SJCRH30 (cell line): Measurements from ENCODE around the gene NLRP6. TPM values are rescaled to one million over a fixed set of nuclear protein-coding genes. Genes with fewer than 3 reads are reported as not detected.
"Not testable (repeated sequence)": the region's sequence is repeated elsewhere in the genome, so short reads cannot be mapped to it uniquely, and the experiment has no call there.

Experiments used
- DNase-seq, 2 experiments: peaks; one replicate each; pipeline ENCODE4 v3.0.0-alpha.2; 2015 to 2020
- H3K27ac ChIP-seq: fragments of 250-450 bp; sonication (Bioruptor Pico); 2 replicates; pipeline ENCODE4 v1.5.1; 2020; ENCODE audit warnings: mild to moderate bottlenecking, moderate library complexity
- H3K27me3 ChIP-seq: fragments of 250-450 bp; sonication (Bioruptor Pico); 2 replicates; pipeline ENCODE4 v1.5.1; 2020; ENCODE audit warnings: mild to moderate bottlenecking, moderate library complexity
- H3K36me3 ChIP-seq: fragments of 250-450 bp; sonication (Bioruptor Pico); 2 replicates; pipeline ENCODE4 v1.5.1; 2020; ENCODE audit warnings: mild to moderate bottlenecking, moderate library complexity
- H3K4me1 ChIP-seq: fragments of 250-450 bp; sonication (Bioruptor Pico); 2 replicates; pipeline ENCODE4 v1.5.1; 2020; ENCODE audit warnings: mild to moderate bottlenecking, moderate library complexity
- H3K4me3 ChIP-seq: fragments of 250-450 bp; sonication (Bioruptor Pico); 2 replicates; pipeline ENCODE4 v1.5.1; 2020; ENCODE audit warnings: mild to moderate bottlenecking, moderate library complexity
- H3K9me3 ChIP-seq: fragments of 250-450 bp; sonication (Bioruptor Pico); replicated peaks from 2 replicates; pipeline ENCODE4 v1.5.1; 2020; ENCODE audit warnings: mild to moderate bottlenecking, moderate library complexity
- total RNA-seq: library from RNA; depleted of rRNA; stranded (reverse); fragments of >200 nt; shearing (Covaris generic); gene quantifications from 2 replicates; pipeline ENCODE4 v1.2.3, GENCODE V29; 2014

NLRP6 gene
- total RNA-seq, 1 experiment from 2014 or later: not detected

DNA sequence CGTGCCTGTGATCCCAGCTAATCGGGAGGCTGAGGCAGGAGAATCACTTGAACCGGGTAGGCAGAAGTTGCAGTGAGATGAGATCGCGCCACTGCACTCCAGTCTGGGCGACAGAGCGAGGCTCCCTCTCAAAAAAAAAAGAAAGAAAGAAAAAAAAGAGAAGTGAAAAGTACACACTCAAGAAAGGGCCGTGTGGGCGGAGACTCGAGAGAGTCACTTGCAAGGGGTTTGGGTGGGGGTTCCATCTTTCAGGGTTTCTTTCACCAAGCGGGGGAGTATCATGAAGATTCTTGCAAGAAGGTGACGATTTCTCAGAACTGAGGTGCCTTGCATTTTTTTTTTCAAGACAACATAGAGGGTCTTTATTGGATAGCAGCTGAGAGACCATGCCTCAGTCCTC is 25.2 kb downstream of the NLRP6 start:
- Histone ChIP-seq H3K4me1 (peaks cover 15% of the 10 kb centered on the region), H3K4me3 (no peak overlapping the region), H3K27ac (no peak overlapping the region), H3K27me3 (no peaks in the 10 kb centered on the region), H3K36me3 (no peaks in the 10 kb centered on the region), H3K9me3 (no peaks in the 10 kb centered on the region)
- no peak for DNase-seq

- no peak overlapping the region for H3K27ac ChIP-seq
- no peaks in the 10 kb centered on the region for H3K27me3 ChIP-seq
- no peak for DNase-seq
- H3K36me3 ChIP-seq: no peaks in the 10 kb centered on the region
- H3K9me3 ChIP-seq: no peaks in the 10 kb centered on the region
- H3K4me3 ChIP-seq: no peak overlapping the region
- peaks cover 15% of the 10 kb centered on the region for H3K4me1 ChIP-seq
Observed at GRCh38 chr11:304061-304506, 25.9 kb downstream of the NLRP6 start.

DNA sequence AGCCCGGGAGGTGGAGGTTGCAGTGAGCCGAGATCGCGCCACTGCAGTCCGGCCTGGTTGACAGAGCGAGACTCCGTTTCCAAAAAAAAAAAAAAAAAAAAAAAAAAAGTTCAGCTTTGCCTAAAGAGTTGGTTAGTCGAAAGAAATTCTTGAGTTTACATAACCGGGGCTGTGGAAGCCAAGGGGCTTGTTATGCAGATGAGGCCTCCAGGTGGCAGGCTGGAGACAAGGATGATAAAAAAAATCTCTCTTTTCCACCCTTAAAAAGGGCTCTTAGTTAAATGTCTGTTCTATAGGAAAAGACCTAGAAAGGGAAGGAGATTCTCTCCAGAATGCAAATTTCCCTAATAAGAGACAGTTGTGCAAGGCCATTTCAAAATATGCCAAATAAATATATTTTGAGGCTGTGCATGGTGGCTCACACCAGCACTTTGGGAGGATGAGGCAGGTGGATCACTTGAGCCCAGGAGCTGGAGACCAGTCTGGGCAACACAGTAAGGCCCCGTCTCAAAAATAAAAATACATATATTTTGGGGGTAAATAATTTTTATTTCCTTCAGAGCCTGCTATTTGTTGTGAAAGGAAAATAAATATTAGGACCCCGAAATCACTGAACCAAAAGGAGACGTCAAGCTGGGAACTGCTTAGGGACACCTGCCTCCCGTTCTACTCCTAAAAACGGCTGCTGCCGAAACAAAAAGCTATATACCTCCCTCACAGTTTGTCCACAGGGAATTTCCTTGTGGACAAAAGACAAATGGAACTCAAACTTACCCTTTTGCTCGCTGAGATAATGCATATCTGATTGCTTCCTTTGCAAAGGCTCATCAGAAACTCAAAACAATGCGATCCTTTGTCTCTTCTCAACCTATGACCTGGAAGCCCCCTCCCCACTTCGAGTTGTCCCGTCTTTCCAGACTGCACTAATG is 27.0 kb downstream of the NLRP6 start:
- peaks cover 13% of the 10 kb centered on the region for H3K4me1 ChIP-seq

GRCh38 chr11:305844-306211 is 27.6 kb downstream of the NLRP6 start:
- no peaks in the 10 kb centered on the region for H3K9me3 ChIP-seq
- DNase-seq: no peak
- no peak overlapping the region for H3K27ac ChIP-seq
- H3K4me1 ChIP-seq: peaks cover 10% of the 10 kb centered on the region
- no peaks in the 10 kb centered on the region for H3K27me3 ChIP-seq
- H3K4me3 ChIP-seq: no peak overlapping the region
- H3K36me3 ChIP-seq: no peaks in the 10 kb centered on the region

More for the DNA sequence above, 27.0 kb downstream of the NLRP6 start:
- H3K4me3 ChIP-seq: no peak overlapping the region
- no peaks in the 10 kb centered on the region for H3K9me3 ChIP-seq
- H3K27ac ChIP-seq: no peak overlapping the region
- peak in 1 of 2 experiments; percentile 63 for DNase-seq
- H3K27me3 ChIP-seq: no peaks in the 10 kb centered on the region
- H3K36me3 ChIP-seq: no peaks in the 10 kb centered on the region

DNA sequence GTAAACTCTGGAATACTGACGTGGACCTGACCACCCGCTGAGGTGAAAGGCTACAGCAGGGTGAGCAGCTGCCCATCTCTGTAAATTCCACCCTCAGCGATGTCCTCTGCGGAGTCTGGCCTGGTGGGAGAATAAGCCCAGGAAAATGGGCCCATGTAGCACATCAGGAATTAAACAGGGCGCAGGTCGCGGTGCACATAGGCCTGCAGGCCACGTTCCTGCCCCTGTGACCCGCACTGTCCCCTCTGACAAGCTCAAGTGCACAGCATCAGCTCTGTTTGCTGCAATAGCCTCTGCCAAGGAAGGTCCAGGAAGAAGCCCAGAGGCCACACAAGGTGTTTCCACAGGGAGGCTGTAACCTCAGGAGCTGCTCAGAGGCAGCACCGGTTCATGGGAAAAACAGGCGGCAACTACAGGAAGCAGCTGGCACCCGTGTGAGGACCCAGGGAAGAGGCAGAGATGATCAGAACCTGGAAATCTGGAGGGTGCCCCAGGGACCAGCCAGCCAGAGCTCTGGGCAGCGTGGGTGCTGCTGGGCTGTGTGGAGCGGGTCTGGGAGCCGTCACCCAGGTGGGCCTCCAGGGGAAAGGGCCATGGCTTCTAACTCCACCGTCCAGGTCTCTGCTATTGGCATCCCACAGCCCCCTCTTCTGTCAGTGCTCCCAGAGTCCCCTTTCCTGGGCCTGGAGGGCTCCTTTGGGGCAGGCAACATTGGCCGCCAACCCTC is 28.6 kb downstream of the NLRP6 start:
- no peak for DNase-seq
- H3K27ac ChIP-seq: no peak overlapping the region

GRCh38 chr11:307766-308708 is 29.8 kb downstream of the NLRP6 start, which contains the start of gene IFITM2:
TSS of gene IFITM2 (plus strand) at chr11:307816. CDS start at chr11:308193, 377 bp downstream.
- not testable (repeated sequence) for H3K9me3 ChIP-seq, H3K27me3 ChIP-seq, H3K36me3 ChIP-seq
- peak within 1 kb of the TSS; percentile 59 for H3K4me3 ChIP-seq
- peak within 1 kb of the TSS; percentile 63; the same call in 1 of the 2 replicates for H3K27ac ChIP-seq
- H3K4me1 ChIP-seq: peaks cover 10% of the 10 kb centered on the region
- peak; percentile 72 to 86 for DNase-seq

More for the DNA sequence above, 28.6 kb downstream of the NLRP6 start:
- Histone ChIP-seq H3K4me3 (no peak overlapping the region), H3K36me3 (no peaks in the 10 kb centered on the region), H3K9me3 (no peaks in the 10 kb centered on the region), H3K27me3 (no peaks in the 10 kb centered on the region), H3K4me1 (peaks cover 10% of the 10 kb centered on the region)

GRCh38 chr11:308740-309665 is 30.8 kb downstream of the NLRP6 start:
- not testable (repeated sequence) for H3K27me3 ChIP-seq, H3K9me3 ChIP-seq, H3K27ac ChIP-seq, DNase-seq, H3K36me3 ChIP-seq
- peak overlapping the region; percentile 59 for H3K4me3 ChIP-seq
- H3K4me1 ChIP-seq: peaks cover 15% of the 10 kb centered on the region

DNA sequence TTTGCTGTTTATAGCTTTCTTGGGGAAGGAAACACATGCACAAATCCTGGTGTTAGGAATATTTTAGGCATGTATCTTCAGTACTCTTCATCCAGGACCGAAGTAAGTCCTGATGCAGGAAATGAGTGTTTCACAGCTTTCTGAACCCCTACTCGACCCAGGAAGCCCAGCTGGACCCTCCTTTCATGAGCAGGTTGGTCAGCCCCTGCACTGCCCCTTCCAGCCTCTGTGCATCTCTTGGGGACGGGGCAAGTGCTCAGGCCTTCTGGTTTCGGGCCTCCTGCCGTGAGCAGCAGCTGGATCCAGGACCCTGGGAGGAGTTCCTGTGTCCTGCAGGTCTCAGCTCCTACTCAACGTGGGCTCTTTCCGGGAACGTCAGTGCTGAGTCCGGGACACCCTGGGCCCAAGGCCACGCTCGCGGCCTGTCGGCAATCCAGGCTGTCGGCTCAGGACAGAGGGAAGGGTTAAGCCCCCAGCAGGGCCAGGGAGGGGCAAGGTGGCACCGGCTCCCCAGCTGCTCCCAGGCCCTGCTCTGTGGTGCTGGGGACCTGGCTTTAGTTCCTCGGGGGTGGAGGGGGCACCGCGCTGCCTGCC is 31.9 kb downstream of the NLRP6 start:
- not testable (repeated sequence) for H3K36me3 ChIP-seq, H3K9me3 ChIP-seq, H3K27me3 ChIP-seq, DNase-seq, H3K27ac ChIP-seq, H3K4me3 ChIP-seq
- peaks cover 15% of the 10 kb centered on the region for H3K4me1 ChIP-seq

- peaks cover 15% of the 10 kb centered on the region for H3K4me1 ChIP-seq
- H3K27me3 ChIP-seq, H3K36me3 ChIP-seq, H3K27ac ChIP-seq, DNase-seq, H3K4me3 ChIP-seq, H3K9me3 ChIP-seq: not testable (repeated sequence)
Observed at GRCh38 chr11:311013-311748, 33.0 kb downstream of the NLRP6 start.

DNA sequence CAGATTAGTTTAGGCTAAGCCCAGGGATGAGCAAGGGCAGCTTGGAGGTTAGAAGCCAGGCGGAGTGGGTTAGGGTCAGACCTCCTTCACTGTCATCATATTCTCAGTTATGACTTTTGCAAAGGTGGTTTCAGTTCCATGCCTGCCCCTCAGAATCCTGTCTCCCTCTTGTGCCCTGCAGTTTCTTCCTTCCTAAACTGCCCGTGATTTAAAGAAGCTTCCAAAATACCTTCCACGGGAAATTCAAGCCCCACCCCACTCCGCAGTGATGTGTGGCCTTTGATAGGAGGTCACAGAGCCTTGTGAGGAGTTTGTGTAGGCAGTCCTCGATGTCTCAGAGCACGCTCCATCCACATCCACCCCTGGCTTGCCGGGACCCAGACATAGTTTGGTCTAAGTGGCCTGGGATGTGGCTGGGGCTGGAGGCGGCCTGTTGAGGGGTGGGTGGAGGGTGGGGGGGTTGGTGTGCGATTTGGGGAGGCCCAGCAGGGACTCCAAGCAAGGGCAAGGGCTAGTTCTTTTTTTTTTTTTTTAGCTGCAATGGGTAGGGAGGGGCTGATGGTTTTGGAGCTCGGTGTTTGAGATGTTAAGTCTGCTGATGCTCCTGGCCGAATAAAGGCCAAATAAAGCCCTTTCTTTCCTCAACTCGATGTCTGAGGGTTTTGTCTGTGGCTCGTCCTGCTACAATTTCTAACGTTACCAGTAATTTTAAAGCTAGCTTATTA is 34.0 kb downstream of the NLRP6 start:
- Histone ChIP-seq H3K27ac (no peak overlapping the region), H3K4me1 (peaks cover 11% of the 10 kb centered on the region), H3K9me3 (no peaks in the 10 kb centered on the region), H3K4me3 (no peak overlapping the region), H3K27me3 (no peaks in the 10 kb centered on the region), H3K36me3 (no peaks in the 10 kb centered on the region)
- DNase-seq: no peak

GRCh38 chr11:313304-313786 is 35.1 kb downstream of the NLRP6 start:
- Histone ChIP-seq H3K36me3 (no peaks in the 10 kb centered on the region), H3K9me3 (no peaks in the 10 kb centered on the region), H3K4me1 (peaks cover 7% of the 10 kb centered on the region), H3K4me3 (no peak overlapping the region), H3K27me3 (no peaks in the 10 kb centered on the region), H3K27ac (no peak overlapping the region)
- DNase-seq: no peak
